Breast epithelium (tissue), 3 donors: ENCODE measurements around the gene RAD51AP1.

Experiments used
- CTCF ChIP-seq, 3 donors: fragments of 450-650 bp; IDR thresholded peaks; one replicate each; pipeline ENCODE4 v1.5.1; 2016 to 2017; ENCODE audit warnings: antibody characterized with exemption in 3 of 3, mild to moderate bottlenecking in 3 of 3, moderate library complexity in 3 of 3
- POLR2A ChIP-seq: fragments of 450-650 bp; IDR thresholded peaks from one replicate; pipeline ENCODE4 v1.6.1; 2016; ENCODE audit warnings: antibody characterized with exemption, mild to moderate bottlenecking, moderate library complexity

- TF ChIP-seq POLR2A (no peak), CTCF (IDR thresholded peaks at IDR 0.05) (no peak)
Observed at GRCh38 chr12:4589941-4590340, 51.3 kb downstream of the RAD51AP1 start.
